Nephron (organoid): ENCODE results near the gene ACTL10.

ENCODE experiments used
- H3K27ac Mint-ChIP-seq, 3 experiments: 2 replicates each; pipeline ENCODE4 v1.8.0; 2020; ENCODE audit warnings: mixed read lengths in 3 of 3, mild to moderate bottlenecking in 2 of 3, moderate library complexity in 1 of 3
- H3K27me3 Mint-ChIP-seq: 2 replicates; pipeline ENCODE4 v1.8.0; 2021; ENCODE audit warnings: low read depth, mild to moderate bottlenecking, moderate library complexity, mixed read lengths
- H3K36me3 Mint-ChIP-seq: 2 replicates; pipeline ENCODE4 v1.8.0; 2020; ENCODE audit warnings: low read depth, mixed read lengths
- H3K4me1 Mint-ChIP-seq: 2 replicates; pipeline ENCODE4 v1.8.0; 2020; ENCODE audit warnings: mixed read lengths
- H3K4me3 Mint-ChIP-seq, 3 experiments: 2 replicates each; pipeline ENCODE4 v1.8.0; 2020; ENCODE audit warnings: mild to moderate bottlenecking in 3 of 3, mixed read lengths in 3 of 3, moderate library complexity in 2 of 3
- H3K9me3 Mint-ChIP-seq: 2 replicates; pipeline ENCODE4 v1.8.0; 2020; ENCODE audit warnings: mixed read lengths
- TF ChIP-seq, protein P1 (sequence below), 3 experiments: fragments of 200-600 bp; sonication (generic); IDR thresholded peaks; one replicate each; pipeline ENCODE4 v1.5.0; 2021; ENCODE audit warnings: antibody characterized with exemption in 3 of 3; ENCODE audit not compliant: unreplicated experiment in 3 of 3

ACTL10 gene

DNA sequence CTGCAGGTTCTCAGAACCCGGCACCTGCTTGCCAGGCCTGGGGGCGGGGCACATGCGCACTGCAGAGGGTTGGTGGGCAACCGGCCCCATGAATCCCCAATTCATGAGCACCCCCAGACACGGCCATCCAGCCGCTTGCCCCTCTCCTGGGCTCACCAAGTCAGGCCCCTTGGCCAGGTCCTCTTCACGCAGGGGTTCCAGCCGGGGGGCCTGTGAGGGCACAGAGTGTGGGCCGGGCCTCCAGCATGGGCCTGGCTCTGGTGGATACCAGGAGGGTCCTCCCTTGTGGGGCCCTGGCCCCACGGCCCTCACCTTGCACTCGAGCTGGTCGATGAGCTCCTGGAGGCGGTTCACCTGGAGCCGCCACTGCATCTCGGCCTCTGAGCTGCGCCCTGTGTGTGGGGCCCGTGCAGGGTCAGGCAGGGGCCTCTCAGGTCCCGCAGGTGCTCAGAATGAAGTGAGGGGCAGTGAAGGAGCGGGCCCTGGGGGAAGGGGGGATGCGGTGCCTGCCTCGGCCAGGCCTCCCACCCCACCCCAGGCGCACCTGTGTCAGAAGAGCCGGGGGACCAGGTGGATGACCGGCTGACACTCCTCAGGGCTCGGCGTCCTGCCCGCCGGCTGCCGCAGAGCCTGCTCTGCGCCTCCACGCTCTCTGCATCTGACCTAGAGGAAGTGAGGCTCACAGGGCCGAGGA is 7.3 kb upstream of the ACTL10 start:
- no peak overlapping the region for H3K4me3 Mint-ChIP-seq
- TF ChIP-seq, protein P1, sequence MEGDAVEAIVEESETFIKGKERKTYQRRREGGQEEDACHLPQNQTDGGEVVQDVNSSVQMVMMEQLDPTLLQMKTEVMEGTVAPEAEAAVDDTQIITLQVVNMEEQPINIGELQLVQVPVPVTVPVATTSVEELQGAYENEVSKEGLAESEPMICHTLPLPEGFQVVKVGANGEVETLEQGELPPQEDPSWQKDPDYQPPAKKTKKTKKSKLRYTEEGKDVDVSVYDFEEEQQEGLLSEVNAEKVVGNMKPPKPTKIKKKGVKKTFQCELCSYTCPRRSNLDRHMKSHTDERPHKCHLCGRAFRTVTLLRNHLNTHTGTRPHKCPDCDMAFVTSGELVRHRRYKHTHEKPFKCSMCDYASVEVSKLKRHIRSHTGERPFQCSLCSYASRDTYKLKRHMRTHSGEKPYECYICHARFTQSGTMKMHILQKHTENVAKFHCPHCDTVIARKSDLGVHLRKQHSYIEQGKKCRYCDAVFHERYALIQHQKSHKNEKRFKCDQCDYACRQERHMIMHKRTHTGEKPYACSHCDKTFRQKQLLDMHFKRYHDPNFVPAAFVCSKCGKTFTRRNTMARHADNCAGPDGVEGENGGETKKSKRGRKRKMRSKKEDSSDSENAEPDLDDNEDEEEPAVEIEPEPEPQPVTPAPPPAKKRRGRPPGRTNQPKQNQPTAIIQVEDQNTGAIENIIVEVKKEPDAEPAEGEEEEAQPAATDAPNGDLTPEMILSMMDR (IDR thresholded peaks at IDR 0.05; ENCODE audit: unreplicated experiment in 3 of 3): no peak
- peak overlapping the region in 1 of 3 experiments; percentile 83 for H3K27ac Mint-ChIP-seq
- H3K36me3 Mint-ChIP-seq: no peaks in the 10 kb centered on the region
- H3K27me3 Mint-ChIP-seq: no peaks in the 10 kb centered on the region
- H3K9me3 Mint-ChIP-seq: no peaks in the 10 kb centered on the region
- H3K4me1 Mint-ChIP-seq: peaks cover 4% of the 10 kb centered on the region

DNA sequence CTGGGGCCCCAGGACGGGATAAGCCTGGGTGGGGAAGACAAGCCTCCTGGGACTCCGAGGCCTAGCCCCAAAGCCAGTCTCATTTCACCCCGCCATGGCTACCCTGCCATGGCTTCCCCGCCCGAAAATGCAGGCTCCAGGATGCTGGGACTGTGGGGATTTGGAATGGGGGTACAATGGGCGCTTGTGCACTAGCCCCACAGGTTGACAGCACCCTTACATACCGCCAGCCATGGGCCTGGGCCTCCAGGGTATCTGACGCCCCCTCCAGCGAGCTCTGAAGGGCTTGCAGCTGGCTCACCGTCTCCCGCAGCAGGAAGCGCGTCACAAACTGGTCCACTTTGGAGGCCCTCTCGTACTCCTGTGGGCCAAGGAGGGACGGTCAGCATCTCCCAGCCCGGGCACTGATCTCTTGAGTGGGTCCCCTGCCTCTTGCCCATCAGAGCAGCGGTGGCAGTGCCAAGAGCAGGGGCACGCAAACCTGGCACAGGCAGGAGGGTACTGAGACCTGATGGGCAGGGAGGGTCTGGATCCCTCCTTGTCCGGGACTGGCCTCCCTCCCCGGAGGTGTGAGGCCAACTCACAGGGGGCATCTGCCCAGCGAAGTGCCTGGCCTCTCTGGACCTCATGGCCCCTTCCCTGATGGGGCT is 6.6 kb upstream of the ACTL10 start:
- Mint-ChIP-seq H3K4me1 (peaks cover 10% of the 10 kb centered on the region), H3K27ac (no peak overlapping the region), H3K4me3 (no peak overlapping the region), H3K9me3 (no peaks in the 10 kb centered on the region), H3K36me3 (no peaks in the 10 kb centered on the region), H3K27me3 (no peaks in the 10 kb centered on the region)
- TF ChIP-seq, protein P1 (IDR thresholded peaks at IDR 0.05; ENCODE audit: unreplicated experiment in 3 of 3): no peak

DNA sequence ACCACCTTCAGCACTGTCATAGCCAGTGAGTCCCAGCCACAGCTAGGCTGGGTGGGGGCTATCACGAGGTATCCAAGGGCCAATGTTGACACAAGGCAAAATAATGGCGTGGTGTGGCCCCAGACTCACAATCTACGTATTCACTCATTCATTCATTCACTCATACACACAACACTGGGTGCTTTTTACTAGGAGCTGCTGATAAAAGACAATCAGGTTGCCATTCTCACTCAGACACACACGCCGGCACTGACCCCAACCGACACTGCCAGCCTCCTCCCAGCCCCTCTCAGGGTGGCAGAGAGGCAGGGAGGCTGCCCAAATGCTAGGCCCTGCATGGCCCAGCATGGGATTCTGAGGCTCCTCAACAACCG is 6.1 kb upstream of the ACTL10 start:
- Mint-ChIP-seq H3K4me1 (peaks cover 10% of the 10 kb centered on the region), H3K27ac (no peak overlapping the region), H3K36me3 (no peaks in the 10 kb centered on the region), H3K9me3 (no peaks in the 10 kb centered on the region), H3K27me3 (no peaks in the 10 kb centered on the region), H3K4me3 (peak overlapping the region in 1 of 3 experiments; percentile 8)
- TF ChIP-seq, protein P1 (IDR thresholded peaks at IDR 0.05; ENCODE audit: unreplicated experiment in 3 of 3): no peak

DNA sequence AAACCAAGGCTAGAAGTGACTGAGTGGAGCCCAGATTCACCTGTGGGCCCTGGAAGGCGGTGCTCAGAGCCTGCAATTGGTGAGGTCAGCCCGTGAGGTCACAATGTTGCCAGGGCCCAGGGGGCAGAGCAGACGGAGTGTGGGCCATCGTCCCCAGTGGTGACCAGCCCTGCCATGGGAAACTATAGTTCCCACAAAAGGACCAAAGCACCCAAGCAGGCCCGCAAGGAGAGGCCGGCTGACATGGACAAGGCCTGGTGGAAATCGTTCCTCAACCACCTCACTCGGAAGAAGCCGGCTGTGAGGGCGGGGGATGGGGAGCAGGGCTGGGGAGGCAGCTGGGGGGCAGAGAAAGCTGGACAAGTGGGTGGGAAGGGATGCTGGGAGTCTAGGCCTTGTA is 4.6 kb upstream of the ACTL10 start, which contains the start of gene C20orf144:
Gene C20orf144 (plus strand): TSS at position 156 of the 400 bp plus-strand sequence. CDS start 19 bp downstream, at position 175.
- no peaks in the 10 kb centered on the region for H3K9me3 Mint-ChIP-seq
- TF ChIP-seq, protein P1 (IDR thresholded peaks at IDR 0.05; ENCODE audit: unreplicated experiment in 3 of 3): no peak
- H3K4me3 Mint-ChIP-seq: peak within 1 kb of the TSS; percentile 83 to 92 (median 85)
- H3K27ac Mint-ChIP-seq: peak within 1 kb of the TSS; percentile 65 to 84 (median 76)
- H3K4me1 Mint-ChIP-seq: peaks cover 16% of the 10 kb centered on the region
- H3K27me3 Mint-ChIP-seq: peaks cover 3% of the 10 kb centered on the region
- H3K36me3 Mint-ChIP-seq: peaks cover 3% of the 10 kb centered on the region

DNA sequence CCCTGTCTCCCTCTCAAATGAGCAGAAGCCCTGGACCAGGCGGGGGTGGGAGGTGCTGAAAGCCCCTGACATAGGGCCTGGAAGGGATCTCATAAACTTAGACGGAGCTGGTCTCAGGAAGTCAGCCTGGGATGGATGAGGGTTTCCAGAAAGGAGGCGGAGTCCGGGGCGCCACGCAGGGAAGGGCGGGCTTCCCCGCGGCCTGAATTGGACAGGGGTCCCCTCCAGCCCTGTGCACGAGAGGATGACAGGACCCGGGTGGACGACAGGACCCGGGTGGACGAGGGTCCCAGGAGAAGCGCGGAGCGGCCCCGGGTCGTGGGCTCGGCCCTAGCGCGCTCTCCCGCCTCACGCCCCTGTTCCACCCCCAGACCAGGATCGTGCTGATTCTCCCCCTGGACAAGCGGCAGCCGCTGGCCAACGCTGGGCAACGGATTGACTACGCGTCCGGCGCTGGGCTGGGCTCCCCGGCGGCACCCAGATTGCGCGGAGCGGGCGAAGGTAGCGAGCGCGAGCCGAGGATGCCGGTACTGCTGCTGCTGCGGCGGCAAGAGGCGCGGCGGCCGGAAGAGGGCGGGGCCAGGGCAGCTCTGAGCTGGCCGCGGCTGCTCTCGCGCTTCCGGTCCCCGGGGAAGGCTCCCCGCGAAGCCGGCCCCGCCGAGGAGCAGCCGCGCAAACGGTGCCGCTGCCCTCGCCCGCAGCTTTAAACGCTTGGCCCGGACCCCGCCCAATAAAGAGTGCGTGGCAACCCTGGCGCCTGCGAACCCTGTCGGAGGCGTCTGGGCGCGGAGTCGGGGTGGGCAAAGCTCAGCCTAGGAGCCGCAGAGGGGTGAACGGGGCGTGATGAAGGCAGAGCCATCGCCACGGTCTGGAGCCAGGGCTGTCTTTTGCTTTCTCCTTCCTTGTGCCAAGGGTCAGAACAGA is 3.3 kb upstream of the ACTL10 start:
- Mint-ChIP-seq H3K27ac (peak overlapping the region; percentile 73 to 84 (median 76)), H3K36me3 (peaks cover 3% of the 10 kb centered on the region), H3K27me3 (peaks cover 3% of the 10 kb centered on the region), H3K4me3 (peak overlapping the region; percentile 83 to 92 (median 85)), H3K9me3 (no peaks in the 10 kb centered on the region), H3K4me1 (peaks cover 16% of the 10 kb centered on the region)
- TF ChIP-seq, protein P1 (IDR thresholded peaks at IDR 0.05; ENCODE audit: unreplicated experiment in 3 of 3): no peak
